Mesenchymal stem cell (in vitro differentiated cells and primary cell): ENCODE measurements around the gene APP.

Experiments
- DNase-seq: peaks from one replicate; pipeline ENCODE4 v3.0.0-alpha.2; 2013
- H2AFZ ChIP-seq: one replicate; pipeline ENCODE4 v1.6.1; 2013; ENCODE audit warnings: low read depth, mild to moderate bottlenecking, control low read depth, inconsistent platforms, low read length, moderate library complexity
- H2AK5ac ChIP-seq: 2 replicates; pipeline ENCODE4 v1.6.1; 2013; ENCODE audit warnings: low read length, moderate library complexity, mild to moderate bottlenecking, inconsistent platforms; ENCODE audit not compliant: severe bottlenecking
- H2BK120ac ChIP-seq: one replicate; pipeline ENCODE4 v1.6.1; 2013; ENCODE audit warnings: low read depth, mild to moderate bottlenecking, inconsistent platforms, low read length, moderate library complexity
- H2BK12ac ChIP-seq, 2 experiments: one replicate each; pipeline ENCODE4 v1.6.1; 2013; ENCODE audit warnings: inconsistent platforms in 2 of 2, low read length in 2 of 2, mild to moderate bottlenecking in 2 of 2, moderate library complexity in 2 of 2, control low read depth in 1 of 2
- H2BK15ac ChIP-seq: one replicate; pipeline ENCODE4 v1.6.1; 2013; ENCODE audit warnings: mild to moderate bottlenecking, low read depth, inconsistent platforms; ENCODE audit not compliant: poor library complexity, severe bottlenecking
- H2BK5ac ChIP-seq: 2 replicates; pipeline ENCODE4 v1.6.1; 2013; ENCODE audit warnings: low read depth, mild to moderate bottlenecking, low read length, control low read depth, inconsistent platforms; ENCODE audit not compliant: poor library complexity, severe bottlenecking
- H3K14ac ChIP-seq, 2 experiments: one replicate each; pipeline ENCODE4 v1.6.1; 2013; ENCODE audit warnings: inconsistent platforms in 2 of 2, low read length in 2 of 2, control low read depth in 1 of 2, mild to moderate bottlenecking in 1 of 2, moderate library complexity in 1 of 2
- H3K18ac ChIP-seq, 2 experiments: one replicate each; pipeline ENCODE4 v1.6.1; 2013; ENCODE audit warnings: inconsistent platforms in 2 of 2, low read length in 2 of 2, control low read depth in 1 of 2, low read depth in 1 of 2, mild to moderate bottlenecking in 1 of 2
- H3K23ac ChIP-seq, 2 experiments: one replicate each; pipeline ENCODE4 v1.6.1; 2013; ENCODE audit warnings: inconsistent platforms in 2 of 2, low read length in 2 of 2, mild to moderate bottlenecking in 2 of 2, moderate library complexity in 2 of 2, control low read depth in 1 of 2
- H3K27ac ChIP-seq: 2 replicates; pipeline ENCODE4 v1.5.1; 2013; ENCODE audit warnings: mild to moderate bottlenecking, moderate library complexity, low read length, control low read depth, inconsistent platforms; ENCODE audit not compliant: poor library complexity, severe bottlenecking
- H3K27me3 ChIP-seq, 2 experiments: 2 replicates each; pipeline versions ENCODE4 v1.6.1 to v1.7.0; 2013; ENCODE audit warnings: low read length in 2 of 2, mild to moderate bottlenecking in 2 of 2, moderate library complexity in 2 of 2, control low read depth in 1 of 2, inconsistent platforms in 1 of 2; ENCODE audit not compliant: control insufficient read depth in 1 of 2, insufficient read depth in 1 of 2
- H3K36me3 ChIP-seq, 2 experiments: 2 replicates each; pipeline versions ENCODE4 v1.6.1 to v1.7.0; 2013; ENCODE audit warnings: low read length in 2 of 2, control low read depth in 1 of 2, inconsistent platforms in 1 of 2, low read depth in 1 of 2, mild to moderate bottlenecking in 1 of 2; ENCODE audit not compliant: insufficient read depth in 2 of 2, control insufficient read depth in 1 of 2
- H3K4ac ChIP-seq, 2 experiments: one replicate each; pipeline ENCODE4 v1.6.1; 2013; ENCODE audit warnings: inconsistent platforms in 2 of 2, low read length in 2 of 2, mild to moderate bottlenecking in 2 of 2, moderate library complexity in 2 of 2, control low read depth in 1 of 2, low read depth in 1 of 2
- H3K4me1 ChIP-seq: 2 replicates; pipeline ENCODE4 v1.6.1; 2013; ENCODE audit warnings: low read depth, low read length, control low read depth; ENCODE audit not compliant: control insufficient read depth, insufficient read depth
- H3K4me2 ChIP-seq: 2 replicates; pipeline ENCODE4 v1.6.1; 2013; ENCODE audit warnings: low read length, mild to moderate bottlenecking, inconsistent platforms; ENCODE audit not compliant: poor library complexity, severe bottlenecking
- H3K4me3 ChIP-seq, 2 experiments: 2 replicates each; pipeline versions ENCODE4 v1.5.1 to v1.7.0; 2013; ENCODE audit warnings: low read length in 2 of 2, mild to moderate bottlenecking in 2 of 2, control low read depth in 1 of 2, low read depth in 1 of 2; ENCODE audit not compliant: insufficient read depth in 1 of 2
- H3K79me1 ChIP-seq: replicated peaks from 2 replicates; pipeline ENCODE4 v1.6.1; 2013; ENCODE audit warnings: mild to moderate bottlenecking, control low read depth, low read length, inconsistent platforms; ENCODE audit not compliant: poor library complexity, severe bottlenecking
- H3K9ac ChIP-seq: 2 replicates; pipeline ENCODE4 v1.7.0; 2013; ENCODE audit warnings: mild to moderate bottlenecking, low read length, moderate library complexity
- H3K9me3 ChIP-seq: 2 replicates; pipeline ENCODE4 v1.7.0; 2013; ENCODE audit warnings: mild to moderate bottlenecking, low read length; ENCODE audit not compliant: control insufficient read depth
- H4K8ac ChIP-seq: one replicate; pipeline ENCODE4 v1.6.1; 2013; ENCODE audit warnings: inconsistent platforms, mild to moderate bottlenecking, low read length, moderate library complexity
- H4K91ac ChIP-seq: one replicate; pipeline ENCODE4 v1.6.1; 2013; ENCODE audit warnings: mild to moderate bottlenecking, low read length, inconsistent platforms
- WGBS: methylation state at CpG from one replicate; pipeline ENCODE4 v1.1.7; 2013; ENCODE audit warnings: mixed read lengths; 5-methylcytosine and 5-hydroxymethylcytosine counted together

The APP gene

GRCh38 chr21:25863747-25864146, 306.8 kb downstream of the APP start:
- Histone ChIP-seq H2BK120ac (no peak overlapping the region), H3K36me3 (no peaks in the 10 kb centered on the region), H3K14ac (no peak overlapping the region), H3K4ac (no peak overlapping the region), H3K4me3 (no peak overlapping the region), H3K4me2 (no peak overlapping the region), H3K9ac (no peak overlapping the region), H3K9me3 (peaks cover 3% of the 10 kb centered on the region), H3K18ac (no peak overlapping the region), H3K27me3 (no peaks in the 10 kb centered on the region), H2AFZ (no peak overlapping the region), H3K79me1 (no peaks in the 10 kb centered on the region), H4K8ac (no peak overlapping the region), H3K27ac (no peak overlapping the region), H2BK12ac (no peak overlapping the region), H3K23ac (no peak overlapping the region), H2BK15ac (no peak overlapping the region), H2BK5ac (no peak overlapping the region), H4K91ac (no peak overlapping the region), H2AK5ac (no peak overlapping the region), H3K4me1 (no peaks in the 10 kb centered on the region)
- DNase-seq: no peak
- 93% methylated on average over 4 of the region's 4 CpGs for WGBS

GRCh38 chr21:25863031-25863430, 307.5 kb downstream of the APP start:
- no peaks in the 10 kb centered on the region for H3K36me3 ChIP-seq
- H3K18ac ChIP-seq: no peak overlapping the region
- no peak overlapping the region for H4K8ac ChIP-seq
- H3K9me3 ChIP-seq: peaks cover 3% of the 10 kb centered on the region
- no peak overlapping the region for H2BK120ac ChIP-seq
- H2BK12ac ChIP-seq: no peak overlapping the region
- H3K4me2 ChIP-seq: no peak overlapping the region
- H3K27me3 ChIP-seq: peaks cover 0 to 2% of the 10 kb centered on the region in 2 experiments
- no peak overlapping the region for H3K14ac ChIP-seq
- H3K79me1 ChIP-seq: no peaks in the 10 kb centered on the region
- no peak overlapping the region for H4K91ac ChIP-seq
- no peak overlapping the region for H2BK15ac ChIP-seq
- no peak overlapping the region for H3K27ac ChIP-seq
- H2AK5ac ChIP-seq: no peak overlapping the region
- no peak overlapping the region for H3K4ac ChIP-seq
- no peak overlapping the region for H2BK5ac ChIP-seq
- H3K4me3 ChIP-seq: no peak overlapping the region
- H2AFZ ChIP-seq: no peak overlapping the region
- no peak for DNase-seq
- 71% methylated on average over 1 of the region's 1 CpG for WGBS
- no peaks in the 10 kb centered on the region for H3K4me1 ChIP-seq
- no peak overlapping the region for H3K23ac ChIP-seq
- no peak overlapping the region for H3K9ac ChIP-seq

- no peak overlapping the region for H2BK15ac ChIP-seq
- no peak overlapping the region for H2BK5ac ChIP-seq
- H3K9me3 ChIP-seq: peaks cover 3% of the 10 kb centered on the region
- H3K18ac ChIP-seq: no peak overlapping the region
- H3K9ac ChIP-seq: no peak overlapping the region
- peak; percentile 28 for DNase-seq
- H4K8ac ChIP-seq: no peak overlapping the region
- 70% methylated on average over 1 of the region's 1 CpG for WGBS
- no peaks in the 10 kb centered on the region for H3K36me3 ChIP-seq
- no peaks in the 10 kb centered on the region for H3K4me1 ChIP-seq
- H3K23ac ChIP-seq: no peak overlapping the region
- no peaks in the 10 kb centered on the region for H3K79me1 ChIP-seq
- H3K14ac ChIP-seq: no peak overlapping the region
- H2BK120ac ChIP-seq: no peak overlapping the region
- no peak overlapping the region for H3K27ac ChIP-seq
- no peak overlapping the region for H2BK12ac ChIP-seq
- no peak overlapping the region for H2AK5ac ChIP-seq
- H2AFZ ChIP-seq: no peak overlapping the region
- H3K4ac ChIP-seq: no peak overlapping the region
- no peak overlapping the region for H3K4me2 ChIP-seq
- H4K91ac ChIP-seq: no peak overlapping the region
- no peak overlapping the region for H3K4me3 ChIP-seq
- peaks cover 0 to 4% of the 10 kb centered on the region in 2 experiments for H3K27me3 ChIP-seq
These were observed 308.0 kb downstream of the APP start for GRCh38 chr21:25862596-25862995.

GRCh38 chr21:25862112-25862511, 308.5 kb downstream of the APP start:
- Histone ChIP-seq H3K18ac (no peak overlapping the region), H3K4me3 (no peak overlapping the region), H3K4me1 (no peaks in the 10 kb centered on the region), H3K9ac (no peak overlapping the region), H3K4me2 (no peak overlapping the region), H3K27me3 (peaks cover 4% of the 10 kb centered on the region in 2 experiments), H4K91ac (no peak overlapping the region), H2BK5ac (no peak overlapping the region), H4K8ac (no peak overlapping the region), H2AFZ (no peak overlapping the region), H3K4ac (no peak overlapping the region), H3K79me1 (no peaks in the 10 kb centered on the region), H2BK15ac (no peak overlapping the region), H3K36me3 (no peaks in the 10 kb centered on the region), H2BK120ac (no peak overlapping the region), H2AK5ac (no peak overlapping the region), H3K14ac (no peak overlapping the region), H3K9me3 (peaks cover 3% of the 10 kb centered on the region), H2BK12ac (no peak overlapping the region), H3K27ac (no peak overlapping the region), H3K23ac (no peak overlapping the region)
- no peak for DNase-seq
- 80% methylated on average over 2 of the region's 3 CpGs for WGBS
